ENCODE data around the gene BAG1. TPM values are rescaled to one million over a fixed set of nuclear protein-coding genes. Genes with fewer than 3 reads are reported as not detected.

BAG1 gene
- total RNA-seq, 1 experiment from 2014 or later: 103 TPM

GRCh38 chr9:33289496-33289895, 25.0 kb upstream of the BAG1 start:
- intact Hi-C loops (cut with micrococcal nuclease): no loop called here
- no peak for TF ChIP-seq EZH2 (IDR thresholded peaks at IDR 0.05; ENCODE audit: low read length, unreplicated experiment)
- no peak for TF ChIP-seq CTCF (conservative IDR thresholded peaks at IDR 0.05; ENCODE audit: low read depth, low read length)
- TF ChIP-seq EZH2phosphoT487 (IDR thresholded peaks at IDR 0.05; ENCODE audit: borderline replicate concordance, low read length): no peak
- Histone ChIP-seq H3K9me2 (replicated peaks; ENCODE audit: low read length) (no peaks in the 10 kb centered on the region), H3K79me2 (ENCODE audit: low read length) (peaks cover 41% of the 10 kb centered on the region), H3K27ac (ENCODE audit: low read length) (peak overlapping the region; percentile 97), H3K9ac (ENCODE audit: low read length) (peak overlapping the region; percentile 98), H3K4me2 (ENCODE audit: low read length) (peak overlapping the region; percentile 89), H3K27me3 (ENCODE audit: low read length) (no peaks in the 10 kb centered on the region), H3K4me3 (ENCODE audit: low read length) (peak overlapping the region; percentile 79; the same call in 1 of the 2 replicates), H3F3A (ENCODE audit: low read length, unreplicated experiment) (peaks cover 6% of the 10 kb centered on the region), H2AFZ (ENCODE audit: low read length) (no peak overlapping the region), H3K4me1 (ENCODE audit: insufficient read depth, low read length) (peaks cover 17% of the 10 kb centered on the region), H3K36me3 (ENCODE audit: low read depth, low read length) (peaks cover 3% of the 10 kb centered on the region), H3K9me3 (ENCODE audit: low read length) (no peaks in the 10 kb centered on the region), H4K20me1 (ENCODE audit: low read length) (no peaks in the 10 kb centered on the region)
- CTCF ChIA-PET: no interaction called here
- no TSS peak for BruUV-seq (replicated peaks)
- POLR2A ChIA-PET (ENCODE audit: unreplicated experiment): interaction anchor here (0.6 to 1.0 kb wide), 3 partner anchors 60 to 184 kb away, joined by 3 to 19 read pairs (median 4); partner anchors contain the start of gene NOL6
- DNase-seq: no peak
- no peak for ATAC-seq

- no peaks in the 10 kb centered on the region for H3K9me2 ChIP-seq (replicated peaks; ENCODE audit: low read length)
- H4K20me1 ChIP-seq (ENCODE audit: low read length): no peaks in the 10 kb centered on the region
- ChIA-PET CTCF (no interaction called here), POLR2A (ENCODE audit: unreplicated experiment) (no interaction called here)
- H2AFZ ChIP-seq (ENCODE audit: low read length): no peak overlapping the region
- no peak overlapping the region for H3K27ac ChIP-seq (ENCODE audit: low read length)
- TF ChIP-seq EZH2phosphoT487 (IDR thresholded peaks at IDR 0.05; ENCODE audit: borderline replicate concordance, low read length) (no peak), EZH2 (IDR thresholded peaks at IDR 0.05; ENCODE audit: low read length, unreplicated experiment) (no peak), CTCF (conservative IDR thresholded peaks at IDR 0.05; ENCODE audit: low read depth, low read length) (no peak)
- no peak for DNase-seq
- H3F3A ChIP-seq (ENCODE audit: low read length, unreplicated experiment): peaks cover 6% of the 10 kb centered on the region
- peaks cover 3% of the 10 kb centered on the region for H3K36me3 ChIP-seq (ENCODE audit: low read depth, low read length)
- H3K4me2 ChIP-seq (ENCODE audit: low read length): peak overlapping the region; percentile 89; the same call in 1 of the 2 replicates
- BruUV-seq (replicated peaks): no TSS peak
- intact Hi-C loops (cut with micrococcal nuclease): no loop called here
- H3K4me1 ChIP-seq (ENCODE audit: insufficient read depth, low read length): peaks cover 17% of the 10 kb centered on the region
- H3K9me3 ChIP-seq (ENCODE audit: low read length): no peaks in the 10 kb centered on the region
- H3K4me3 ChIP-seq (ENCODE audit: low read length): no peak overlapping the region
- H3K79me2 ChIP-seq (ENCODE audit: low read length): peaks cover 36% of the 10 kb centered on the region
- no peak for ATAC-seq
- H3K9ac ChIP-seq (ENCODE audit: low read length): peak overlapping the region; percentile 98; the same call in 1 of the 2 replicates
- no peaks in the 10 kb centered on the region for H3K27me3 ChIP-seq (ENCODE audit: low read length)
These were observed 24.4 kb upstream of the BAG1 start for GRCh38 chr9:33288828-33289483.

- Histone ChIP-seq H3F3A (ENCODE audit: low read length, unreplicated experiment) (peaks cover 6% of the 10 kb centered on the region), H3K36me3 (ENCODE audit: low read depth, low read length) (peaks cover 3% of the 10 kb centered on the region), H3K9me3 (ENCODE audit: low read length) (no peaks in the 10 kb centered on the region), H3K9me2 (replicated peaks; ENCODE audit: low read length) (no peaks in the 10 kb centered on the region), H4K20me1 (ENCODE audit: low read length) (no peaks in the 10 kb centered on the region), H3K4me1 (ENCODE audit: insufficient read depth, low read length) (peaks cover 17% of the 10 kb centered on the region), H3K4me3 (ENCODE audit: low read length) (no peak overlapping the region), H3K9ac (ENCODE audit: low read length) (no peak overlapping the region), H2AFZ (ENCODE audit: low read length) (no peak overlapping the region), H3K27me3 (ENCODE audit: low read length) (no peaks in the 10 kb centered on the region), H3K27ac (ENCODE audit: low read length) (no peak overlapping the region), H3K79me2 (ENCODE audit: low read length) (peaks cover 29% of the 10 kb centered on the region), H3K4me2 (ENCODE audit: low read length) (no peak overlapping the region)
- DNase-seq (no peak), ATAC-seq (no peak)
- intact Hi-C loops (cut with micrococcal nuclease): no loop called here
- BruUV-seq (replicated peaks): no TSS peak
- ChIA-PET POLR2A (ENCODE audit: unreplicated experiment) (interaction anchor here (0.7 kb wide), 1 partner anchor 121 kb away, joined by 4 read pairs; the partner anchor contains the start of gene B4GALT1), CTCF (no interaction called here)
- TF ChIP-seq EZH2 (IDR thresholded peaks at IDR 0.05; ENCODE audit: low read length, unreplicated experiment) (no peak), CTCF (conservative IDR thresholded peaks at IDR 0.05; ENCODE audit: low read depth, low read length) (no peak), EZH2phosphoT487 (IDR thresholded peaks at IDR 0.05; ENCODE audit: borderline replicate concordance, low read length) (no peak)
These were observed 23.7 kb upstream of the BAG1 start for GRCh38 chr9:33288235-33288634.
